Esophagus muscularis mucosa (tissue), 3 donors: ENCODE results near the gene KRT32.

Source experiments
- POLR2A ChIP-seq: fragments of 450-650 bp; IDR thresholded peaks from one replicate; pipeline ENCODE4 v1.6.1; 2017; ENCODE audit warnings: antibody characterized with exemption, moderate library complexity, mild to moderate bottlenecking, low read depth
- TF ChIP-seq, protein P1 (sequence below), 3 experiments: fragments of 200-600 bp in 2 of 3; fragments of 450-650 bp in 1 of 3; sonication (generic) in 2 of 3; IDR thresholded peaks; one replicate each; pipeline ENCODE4 v1.5.1; 2017 to 2019; ENCODE audit warnings: antibody characterized with exemption in 3 of 3, mild to moderate bottlenecking in 2 of 3, moderate library complexity in 1 of 3

DNA sequence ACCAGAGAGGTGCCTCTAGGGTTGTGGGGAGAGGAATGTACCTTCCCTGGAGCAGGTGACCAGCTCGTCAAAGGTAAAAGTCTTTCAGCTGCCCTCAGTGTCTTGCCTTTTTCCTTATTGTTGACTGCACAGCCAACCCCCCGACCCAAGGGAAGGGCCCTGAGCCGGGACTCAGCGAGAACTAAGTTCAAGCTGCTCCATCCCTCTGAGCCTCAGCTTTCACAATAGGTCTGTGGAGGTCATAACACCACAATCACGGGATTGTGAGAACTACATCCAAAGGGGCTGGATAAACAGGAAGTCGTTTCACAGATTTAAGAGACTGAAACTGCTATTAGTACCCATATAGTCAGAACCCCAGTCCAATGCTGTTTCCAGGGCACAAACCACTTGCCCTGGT lies 25.2 kb upstream of the KRT32 start:
- TF ChIP-seq POLR2A, result no peak
- TF ChIP-seq, protein P1, sequence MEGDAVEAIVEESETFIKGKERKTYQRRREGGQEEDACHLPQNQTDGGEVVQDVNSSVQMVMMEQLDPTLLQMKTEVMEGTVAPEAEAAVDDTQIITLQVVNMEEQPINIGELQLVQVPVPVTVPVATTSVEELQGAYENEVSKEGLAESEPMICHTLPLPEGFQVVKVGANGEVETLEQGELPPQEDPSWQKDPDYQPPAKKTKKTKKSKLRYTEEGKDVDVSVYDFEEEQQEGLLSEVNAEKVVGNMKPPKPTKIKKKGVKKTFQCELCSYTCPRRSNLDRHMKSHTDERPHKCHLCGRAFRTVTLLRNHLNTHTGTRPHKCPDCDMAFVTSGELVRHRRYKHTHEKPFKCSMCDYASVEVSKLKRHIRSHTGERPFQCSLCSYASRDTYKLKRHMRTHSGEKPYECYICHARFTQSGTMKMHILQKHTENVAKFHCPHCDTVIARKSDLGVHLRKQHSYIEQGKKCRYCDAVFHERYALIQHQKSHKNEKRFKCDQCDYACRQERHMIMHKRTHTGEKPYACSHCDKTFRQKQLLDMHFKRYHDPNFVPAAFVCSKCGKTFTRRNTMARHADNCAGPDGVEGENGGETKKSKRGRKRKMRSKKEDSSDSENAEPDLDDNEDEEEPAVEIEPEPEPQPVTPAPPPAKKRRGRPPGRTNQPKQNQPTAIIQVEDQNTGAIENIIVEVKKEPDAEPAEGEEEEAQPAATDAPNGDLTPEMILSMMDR (IDR thresholded peaks at IDR 0.05), result no peak
